Measurements from ENCODE around the gene ATG13. TPM values are rescaled to one million over a fixed set of nuclear protein-coding genes. Genes with fewer than 3 reads are reported as not detected.
A peak's percentile ranks its signal among the peaks of the same experiment; 100 is the strongest.

Gene ATG13
- total RNA-seq, 1 experiment from 2014 or later = 57.1 TPM

- Mint-ChIP-seq H3K4me3 (ENCODE audit: low read depth, unreplicated experiment) (no peak overlapping the region), H3K9me3 (ENCODE audit: low read depth, unreplicated experiment) (no peaks in the 10 kb centered on the region)
- CTCF ChIA-PET = no interaction called here
Measured at GRCh38 chr11:46718155-46719019, 101.0 kb downstream of the ATG13 start.

GRCh38 chr11:46719048-46719542, 101.7 kb downstream of the ATG13 start, which contains the start of gene F2:
Gene F2, plus strand, starts transcription at chr11:46719213. Its CDS starts 23 bp downstream, at chr11:46719236.
- intact Hi-C loops (cut with micrococcal nuclease; ENCODE audit: unreplicated experiment) = no loop called here

More at GRCh38 chr11:46718155-46719019, 101.0 kb downstream of the ATG13 start:
- peak; percentile 28 for DNase-seq
- intact Hi-C loops (cut with micrococcal nuclease; ENCODE audit: unreplicated experiment) = no loop called here
- no peak for TF ChIP-seq CTCF (IDR thresholded peaks at IDR 0.05; ENCODE audit: unreplicated experiment)
- no peak overlapping the region for H3K27ac Mint-ChIP-seq (ENCODE audit: unreplicated experiment)
- H3K27me3 Mint-ChIP-seq (ENCODE audit: unreplicated experiment) = no peaks in the 10 kb centered on the region
- no peaks in the 10 kb centered on the region for H3K36me3 Mint-ChIP-seq (ENCODE audit: insufficient read depth, unreplicated experiment)
- BruUV-seq (replicated peaks) = no TSS peak
- no peaks in the 10 kb centered on the region for H3K4me1 Mint-ChIP-seq (ENCODE audit: low read depth, unreplicated experiment)

GRCh38 chr11:46719543-46720218, 102.3 kb downstream of the ATG13 start:
- Mint-ChIP-seq H3K27me3 (ENCODE audit: unreplicated experiment) (no peaks in the 10 kb centered on the region), H3K27ac (ENCODE audit: unreplicated experiment) (no peak overlapping the region), H3K4me3 (ENCODE audit: low read depth, unreplicated experiment) (no peak overlapping the region), H3K36me3 (ENCODE audit: insufficient read depth, unreplicated experiment) (no peaks in the 10 kb centered on the region), H3K9me3 (ENCODE audit: low read depth, unreplicated experiment) (no peaks in the 10 kb centered on the region), H3K4me1 (ENCODE audit: low read depth, unreplicated experiment) (no peaks in the 10 kb centered on the region)
- CTCF ChIA-PET = interaction anchor here (1.2 kb wide), 1 partner anchor 433 kb away, joined by 3 read pairs; no protein-coding TSS in a partner anchor
- TF ChIP-seq CTCF (IDR thresholded peaks at IDR 0.05; ENCODE audit: unreplicated experiment) = no peak
- no TSS peak for BruUV-seq (replicated peaks)
- intact Hi-C loops (cut with micrococcal nuclease; ENCODE audit: unreplicated experiment) = no loop called here
- DNase-seq = no peak

More at GRCh38 chr11:46719048-46719542, 101.7 kb downstream of the ATG13 start, which contains the start of gene F2:
- no peaks in the 10 kb centered on the region for H3K4me1 Mint-ChIP-seq (ENCODE audit: low read depth, unreplicated experiment)
- no peak within 1 kb of the TSS for H3K4me3 Mint-ChIP-seq (ENCODE audit: low read depth, unreplicated experiment)
- H3K27ac Mint-ChIP-seq (ENCODE audit: unreplicated experiment) = no peak within 1 kb of the TSS
- DNase-seq = no peak
- TF ChIP-seq CTCF (IDR thresholded peaks at IDR 0.05; ENCODE audit: unreplicated experiment) = no peak
- no peaks in the 10 kb centered on the region for H3K36me3 Mint-ChIP-seq (ENCODE audit: insufficient read depth, unreplicated experiment)
- CTCF ChIA-PET = interaction anchor here (1.2 kb wide), 1 partner anchor 434 kb away, joined by 3 read pairs; no protein-coding TSS in a partner anchor
- no peaks in the 10 kb centered on the region for H3K9me3 Mint-ChIP-seq (ENCODE audit: low read depth, unreplicated experiment)
- H3K27me3 Mint-ChIP-seq (ENCODE audit: unreplicated experiment) = no peaks in the 10 kb centered on the region
- BruUV-seq (replicated peaks) = no TSS peak

GRCh38 chr11:46721286-46721685, 103.9 kb downstream of the ATG13 start:
- H3K27ac Mint-ChIP-seq (ENCODE audit: unreplicated experiment) = no peak overlapping the region
- no peak overlapping the region for H3K4me3 Mint-ChIP-seq (ENCODE audit: low read depth, unreplicated experiment)
- no peaks in the 10 kb centered on the region for H3K36me3 Mint-ChIP-seq (ENCODE audit: insufficient read depth, unreplicated experiment)
- DNase-seq = no peak
- BruUV-seq (replicated peaks) = no TSS peak
- CTCF ChIA-PET = no interaction called here
- H3K4me1 Mint-ChIP-seq (ENCODE audit: low read depth, unreplicated experiment) = no peaks in the 10 kb centered on the region
- intact Hi-C loops (cut with micrococcal nuclease; ENCODE audit: unreplicated experiment) = no loop called here
- no peaks in the 10 kb centered on the region for H3K27me3 Mint-ChIP-seq (ENCODE audit: unreplicated experiment)
- no peak for TF ChIP-seq CTCF (IDR thresholded peaks at IDR 0.05; ENCODE audit: unreplicated experiment)
- no peaks in the 10 kb centered on the region for H3K9me3 Mint-ChIP-seq (ENCODE audit: low read depth, unreplicated experiment)

Data from Calu3 (cell line).